Uterus (tissue), 2 donors: ENCODE measurements around the gene GBGT1.

ENCODE experiments used
- CTCF ChIP-seq, 4 experiments: fragments of 200-600 bp in 2 of 4; fragments of 450-650 bp in 2 of 4; sonication (generic) in 2 of 4; IDR thresholded peaks; one replicate each; pipeline ENCODE4 v1.5.1; 2016 to 2019; ENCODE audit warnings: antibody characterized with exemption in 4 of 4, mild to moderate bottlenecking in 2 of 4, moderate library complexity in 1 of 4
- POLR2A ChIP-seq, 2 donors: fragments of 450-650 bp; IDR thresholded peaks; one replicate each; pipeline ENCODE4 v1.6.1; 2016; ENCODE audit warnings: antibody characterized with exemption in 2 of 2, mild to moderate bottlenecking in 1 of 2, moderate library complexity in 1 of 2

DNA sequence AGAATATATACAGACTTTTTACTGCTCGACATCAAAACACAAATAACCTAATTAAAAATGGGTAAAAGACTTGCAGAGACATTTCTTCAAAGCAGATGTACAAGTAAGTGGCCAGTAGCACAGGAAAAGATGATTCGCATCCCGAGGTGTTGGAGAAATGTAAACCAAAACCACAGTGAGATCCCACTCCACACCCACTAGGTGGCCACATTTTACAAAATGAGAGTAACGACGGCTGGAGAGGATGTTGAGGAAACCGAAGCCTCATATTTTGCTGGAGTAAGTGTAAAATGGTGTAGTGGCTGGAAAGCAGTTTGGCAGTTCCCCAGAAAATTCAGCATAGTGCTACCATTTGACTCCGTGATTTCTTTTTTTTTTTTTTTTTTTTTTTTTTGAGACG lies 21.3 kb upstream of the GBGT1 start:
- peak; percentile 42 to 81 (median 60) for TF ChIP-seq CTCF (IDR thresholded peaks at IDR 0.05)
- no peak for TF ChIP-seq POLR2A (IDR thresholded peaks at IDR 0.05)
